MCF 10A (cell line): ENCODE results near the gene ARL14. TPM values are rescaled to one million over a fixed set of nuclear protein-coding genes. Genes with fewer than 3 reads are reported as not detected.

Source experiments
- BruUV-seq: library from RNA; stranded (reverse); fragments of 400-500 nt; replicated peaks from 2 replicates; lab custom pipeline; 2021; lab: Mats Ljungman, UMichigan
- CTCF ChIA-PET: fragments of 300-600 bp; sonication (Branson Sonifier 250); formaldehyde crosslinking; extraction: SDS; loops from one replicate; lab custom pipeline; 2021; ENCODE audit warnings: antibody characterized with exemption, inconsistent platforms; lab: Yijun Ruan, JAX
- POLR2A ChIA-PET: fragments of 300-600, 350-650 bp; sonication (Branson Sonifier 250); formaldehyde crosslinking; extraction: SDS; loops from one replicate; lab custom pipeline; 2020; ENCODE audit warnings: antibody characterized with exemption, inconsistent platforms; lab: Yijun Ruan, JAX
- DNase-seq: peaks from one replicate; pipeline ENCODE4 v3.0.0-alpha.2; 2018; ENCODE audit not compliant: unreplicated experiment
- H3K27ac Mint-ChIP-seq: one replicate; pipeline ENCODE4 v1.8.0; 2022; ENCODE audit warnings: mild to moderate bottlenecking, low read depth, mixed read lengths; ENCODE audit not compliant: unreplicated experiment
- H3K27me3 Mint-ChIP-seq: one replicate; pipeline ENCODE4 v1.8.0; 2022; ENCODE audit warnings: mixed read lengths; ENCODE audit not compliant: insufficient read depth, unreplicated experiment
- H3K36me3 Mint-ChIP-seq: one replicate; pipeline ENCODE4 v1.8.0; 2022; ENCODE audit warnings: mild to moderate bottlenecking, moderate library complexity, mixed read lengths; ENCODE audit not compliant: insufficient read depth, unreplicated experiment
- H3K4me1 Mint-ChIP-seq: one replicate; pipeline ENCODE4 v1.8.0; 2022; ENCODE audit warnings: mixed read lengths; ENCODE audit not compliant: insufficient read depth, unreplicated experiment
- H3K4me3 Mint-ChIP-seq: one replicate; pipeline ENCODE4 v1.8.0; 2022; ENCODE audit warnings: mild to moderate bottlenecking, moderate library complexity, mixed read lengths; ENCODE audit not compliant: unreplicated experiment
- H3K9me3 Mint-ChIP-seq: one replicate; pipeline ENCODE4 v1.8.0; 2022; ENCODE audit warnings: mixed read lengths; ENCODE audit not compliant: unreplicated experiment
- CTCF ChIP-seq: fragments of 200-600 bp; IDR thresholded peaks from one replicate; pipeline ENCODE4 v1.8.0; 2022; ENCODE audit warnings: antibody characterized with exemption, mild to moderate bottlenecking; ENCODE audit not compliant: unreplicated experiment
- intact Hi-C: fragments of 100-400 bp; cut with micrococcal nuclease; formaldehyde crosslinking; loops from 2 replicates; pipeline ENCODE4 v1.14.1; 2022
- total RNA-seq: library from RNA; stranded (reverse); gene quantifications from 2 replicates; pipeline ENCODE4 v1.2.3, GENCODE V29; 2022

ARL14 gene
- total RNA-seq, 1 experiment from 2014 or later: 0.72 TPM

- Mint-ChIP-seq H3K36me3 (no peaks in the 10 kb centered on the region), H3K27me3 (no peaks in the 10 kb centered on the region), H3K4me3 (no peak overlapping the region), H3K9me3 (no peaks in the 10 kb centered on the region), H3K27ac (no peak overlapping the region), H3K4me1 (no peaks in the 10 kb centered on the region)
- POLR2A ChIA-PET: no interaction called here
- no peak for TF ChIP-seq CTCF
- DNase-seq: no peak
- no TSS peak for BruUV-seq
- intact Hi-C loops: no loop called here
- CTCF ChIA-PET: interaction anchor here (0.8 to 1.6 kb wide), 2 partner anchors 16 to 54 kb away, joined by 3 read pairs; no protein-coding TSS in a partner anchor
Measured at GRCh38 chr3:160701490-160701889, 24.5 kb downstream of the ARL14 start.

- H3K9me3 Mint-ChIP-seq: no peaks in the 10 kb centered on the region
- intact Hi-C loops: no loop called here
- BruUV-seq: no TSS peak
- TF ChIP-seq CTCF: no peak
- H3K36me3 Mint-ChIP-seq: no peaks in the 10 kb centered on the region
- H3K27me3 Mint-ChIP-seq: no peaks in the 10 kb centered on the region
- CTCF ChIA-PET: no interaction called here
- no peaks in the 10 kb centered on the region for H3K4me1 Mint-ChIP-seq
- POLR2A ChIA-PET: no interaction called here
- DNase-seq: no peak
- no peak overlapping the region for H3K4me3 Mint-ChIP-seq
- H3K27ac Mint-ChIP-seq: no peak overlapping the region
Measured at GRCh38 chr3:160702290-160702689, 25.3 kb downstream of the ARL14 start.

- H3K4me1 Mint-ChIP-seq: no peaks in the 10 kb centered on the region
- POLR2A ChIA-PET: no interaction called here
- DNase-seq: no peak
- no peak overlapping the region for H3K27ac Mint-ChIP-seq
- no peaks in the 10 kb centered on the region for H3K36me3 Mint-ChIP-seq
- no peak for TF ChIP-seq CTCF
- BruUV-seq: no TSS peak
- H3K4me3 Mint-ChIP-seq: no peak overlapping the region
- H3K27me3 Mint-ChIP-seq: peaks cover 14% of the 10 kb centered on the region
- intact Hi-C loops: no loop called here
- CTCF ChIA-PET: interaction anchor here (0.6 to 3.1 kb wide), 4 partner anchors 13 to 240 kb away, joined by 3 to 36 read pairs (median 4); no protein-coding TSS in a partner anchor
- H3K9me3 Mint-ChIP-seq: no peaks in the 10 kb centered on the region
Measured at GRCh38 chr3:160703974-160704373, 27.0 kb downstream of the ARL14 start.

- no TSS peak for BruUV-seq
- TF ChIP-seq CTCF: peak; percentile 54
- no peaks in the 10 kb centered on the region for H3K4me1 Mint-ChIP-seq
- H3K9me3 Mint-ChIP-seq: no peaks in the 10 kb centered on the region
- H3K4me3 Mint-ChIP-seq: no peak overlapping the region
- intact Hi-C loops: loop anchor here (1.0 kb wide), 2 partner anchors 235 to 717 kb away; no protein-coding TSS in a partner anchor
- POLR2A ChIA-PET: no interaction called here
- peak; percentile 65 for DNase-seq
- no peak overlapping the region for H3K27ac Mint-ChIP-seq
- CTCF ChIA-PET: interaction anchor here (0.8 to 5.5 kb wide), 7 partner anchors 21 to 241 kb away, joined by 3 to 93 read pairs (median 4); no protein-coding TSS in a partner anchor
- H3K27me3 Mint-ChIP-seq: peaks cover 20% of the 10 kb centered on the region
- no peaks in the 10 kb centered on the region for H3K36me3 Mint-ChIP-seq
Measured at GRCh38 chr3:160707187-160707794, 30.3 kb downstream of the ARL14 start.
